ENCODE data around the gene FADS3. TPM values are rescaled to one million over a fixed set of nuclear protein-coding genes. Genes with fewer than 3 reads are reported as not detected.

FADS3 gene
- 42.2 and 44.0 TPM in 2 replicates for total RNA-seq (2014; rRNA removed; shearing (Covaris generic))

GRCh38 chr11:61891331-61892084 is at the start of gene FADS3:
Gene FADS3 (minus strand): TSS chr11:61891545. CDS start chr11:61891381, 164 bp downstream.
- peak; percentile 91 for DNase-seq (ENCODE audit: low spot score)

- no peak for DNase-seq (ENCODE audit: low spot score)
Observed at GRCh38 chr11:61940466-61940865, 49.1 kb upstream of the FADS3 start.

- DNase-seq (ENCODE audit: low spot score) = no peak
Observed at GRCh38 chr11:61935861-61936260, 44.5 kb upstream of the FADS3 start.

- no peak for DNase-seq (ENCODE audit: low spot score)
Observed at GRCh38 chr11:61930933-61931332, 39.6 kb upstream of the FADS3 start.

GRCh38 chr11:61928606-61929005 is 37.3 kb upstream of the FADS3 start:
- DNase-seq (ENCODE audit: low spot score) = no peak

- DNase-seq (ENCODE audit: low spot score) = no peak
Observed at GRCh38 chr11:61927501-61927900, 36.2 kb upstream of the FADS3 start.

GRCh38 chr11:61926235-61926634 is 34.9 kb upstream of the FADS3 start:
- DNase-seq (ENCODE audit: low spot score) = no peak

- no peak for DNase-seq (ENCODE audit: low spot score)
Observed at GRCh38 chr11:61925736-61926135, 34.4 kb upstream of the FADS3 start.

GRCh38 chr11:61924064-61924455 is 32.7 kb upstream of the FADS3 start:
- DNase-seq (ENCODE audit: low spot score) = no peak

- peak; percentile 35 for DNase-seq (ENCODE audit: low spot score)
Observed at GRCh38 chr11:61923166-61924063, 32.1 kb upstream of the FADS3 start.

- no peak for DNase-seq (ENCODE audit: low spot score)
Observed at GRCh38 chr11:61922539-61922938, 31.2 kb upstream of the FADS3 start.

- DNase-seq (ENCODE audit: low spot score) = no peak
Observed at GRCh38 chr11:61921446-61921845, 30.1 kb upstream of the FADS3 start.

- no peak for DNase-seq (ENCODE audit: low spot score)
Observed at GRCh38 chr11:61919705-61920631, 28.6 kb upstream of the FADS3 start.

- no peak for DNase-seq (ENCODE audit: low spot score)
Observed at GRCh38 chr11:61918938-61919704, 27.8 kb upstream of the FADS3 start.

GRCh38 chr11:61918251-61918937 is 27.0 kb upstream of the FADS3 start:
- DNase-seq (ENCODE audit: low spot score) = no peak

GRCh38 chr11:61917334-61918109 is 26.2 kb upstream of the FADS3 start, which contains the start of gene RAB3IL1:
Gene RAB3IL1 (minus strand): TSS chr11:61917566. CDS start chr11:61917367, 199 bp downstream.
- DNase-seq (ENCODE audit: low spot score) = no peak

GRCh38 chr11:61916737-61917333 is 25.5 kb upstream of the FADS3 start:
- no peak for DNase-seq (ENCODE audit: low spot score)

- no peak for DNase-seq (ENCODE audit: low spot score)
Observed at GRCh38 chr11:61914471-61915171, 23.3 kb upstream of the FADS3 start.
